NCI-H2227 (cell line): ENCODE data around the gene TBATA.

Source experiments
- DNase-seq: peaks from one replicate; lab custom pipeline; 2025; ENCODE audit not compliant: unreplicated experiment; lab: John Stamatoyannopoulos, UW

TBATA gene

DNA sequence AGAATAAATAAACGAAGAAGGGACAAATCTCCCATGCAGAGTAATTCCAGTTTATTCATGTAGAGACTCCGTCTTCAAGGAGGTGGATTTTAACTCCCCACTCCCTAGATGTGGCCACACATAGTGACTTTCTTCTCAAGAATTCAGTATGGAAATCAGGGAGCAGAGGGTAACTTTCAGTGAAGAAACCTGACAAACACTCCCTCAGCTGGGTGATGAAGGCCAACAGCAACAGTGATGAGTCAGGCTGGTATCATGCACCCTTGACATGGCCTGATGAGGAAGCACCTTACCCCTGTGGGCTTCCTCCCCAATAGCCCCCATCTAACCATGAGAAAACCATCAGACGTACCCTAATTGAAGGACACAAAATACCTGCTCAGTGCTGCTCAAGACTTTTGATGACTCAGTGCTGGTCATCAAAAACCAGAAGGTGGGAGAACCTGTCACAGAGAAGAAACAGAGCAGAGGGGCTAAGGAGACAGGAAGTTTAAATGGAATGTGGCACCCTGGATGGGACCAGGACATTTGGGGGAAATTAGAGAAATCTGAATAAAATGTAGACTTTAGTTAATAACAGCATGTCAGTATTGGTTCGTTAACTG lies 62.3 kb downstream of the TBATA start:
- DNase-seq = no peak
